SU-DHL-6 (cell line): Measurements from ENCODE around the gene ICA1.

ENCODE experiments used
- CTCF ChIP-seq: fragments of 200-600 bp; sonication (generic); IDR thresholded peaks from one replicate; pipeline ENCODE4 v1.5.1; 2017; ENCODE audit warnings: antibody characterized with exemption, mild to moderate bottlenecking, low read length, moderate library complexity; ENCODE audit not compliant: insufficient read depth, poor library complexity, severe bottlenecking
- EZH2phosphoT487 ChIP-seq: fragments of 200-600 bp; sonication (generic), shearing (Covaris generic); conservative IDR thresholded peaks from 2 replicates; pipeline ENCODE4 v1.6.1; 2018; ENCODE audit warnings: mild to moderate bottlenecking, antibody characterized with exemption, low read length, moderate library complexity, mixed read lengths

GRCh38 chr7:8161364-8161828 lies 100.6 kb downstream of the ICA1 start:
- no peak for TF ChIP-seq CTCF
- TF ChIP-seq EZH2phosphoT487, result no peak
